Cardiac muscle cell (in vitro differentiated cells and primary cell): Measurements from ENCODE around the gene FAM171A2. TPM values are rescaled to one million over a fixed set of nuclear protein-coding genes. Genes with fewer than 3 reads are reported as not detected.

Experiments used
- DNase-seq, 2 donors: peaks; one replicate each; pipeline versions ENCODE4 v3.0.0 to v3.0.0-alpha.2; 2010 to 2017; ENCODE audit warnings: low read depth in 1 of 2, low spot score in 1 of 2
- H3K27ac ChIP-seq: fragments of 200-600 bp; sonication (generic); 2 replicates; pipeline ENCODE4 v1.5.1; 2016
- H3K27me3 ChIP-seq: fragments of 200-600 bp; sonication (generic); 2 replicates; pipeline ENCODE4 v1.6.0; 2016; ENCODE audit warnings: control low read depth
- H3K36me3 ChIP-seq: fragments of 200-600 bp; sonication (generic); 2 replicates; pipeline ENCODE4 v1.5.1; 2016; ENCODE audit warnings: control low read depth
- H3K4me1 ChIP-seq: fragments of 200-600 bp; sonication (generic); 2 replicates; pipeline ENCODE4 v1.8.1; 2017; ENCODE audit warnings: low read depth, mild to moderate bottlenecking, mixed run types
- H3K4me3 ChIP-seq: fragments of 200-600 bp; sonication (generic); 2 replicates; pipeline ENCODE4 v1.5.1; 2016; ENCODE audit warnings: mild to moderate bottlenecking
- H3K9me3 ChIP-seq: fragments of 200-600 bp; sonication (generic); 2 replicates; pipeline ENCODE4 v1.5.1; 2017; ENCODE audit warnings: low read depth, mild to moderate bottlenecking, control low read depth
- CTCF ChIP-seq: IDR thresholded peaks from 2 replicates; pipeline ENCODE4 v1.5.1; 2012; ENCODE audit warnings: low read depth, mild to moderate bottlenecking, low read length
- polyA plus RNA-seq: library from polyadenylated mRNA; unstranded; fragments of >200 nt; fragmentation: Nextera tagmentation; extraction: Ambion mirVana; gene quantifications from 2 replicates; pipeline ENCODE4 v1.2.1, GENCODE V29; 2016
- total RNA-seq: library from RNA; depleted of rRNA; stranded (reverse); fragments of >200 nt; gene quantifications from 2 replicates; pipeline ENCODE4 v1.2.3, GENCODE V29; 2016

Gene FAM171A2
- total and polyA plus RNA-seq, 2 experiments from 2014 or later = 38.6 to 49.5 TPM

GRCh38 chr17:44326861-44327444, 36.7 kb downstream of the FAM171A2 start:
- TF ChIP-seq CTCF = no peak

GRCh38 chr17:44324571-44325275, 38.9 kb downstream of the FAM171A2 start, which contains the start of gene SLC25A39:
SLC25A39 (minus strand) TSS chr17:44324823; CDS start chr17:44323562, 1,261 bp downstream.
- Histone ChIP-seq H3K4me3 (peak within 1 kb of the TSS; percentile 53), H3K36me3 (peaks cover 2% of the 10 kb centered on the region), H3K9me3 (no peaks in the 10 kb centered on the region), H3K27ac (peak within 1 kb of the TSS; percentile 16), H3K27me3 (no peaks in the 10 kb centered on the region), H3K4me1 (no peaks in the 10 kb centered on the region)
- no peak for TF ChIP-seq CTCF
- DNase-seq = peak; percentile 97

More at GRCh38 chr17:44326861-44327444, 36.7 kb downstream of the FAM171A2 start:
- H3K4me1 ChIP-seq = no peaks in the 10 kb centered on the region
- DNase-seq = peak; percentile 97 to 99
- no peaks in the 10 kb centered on the region for H3K27me3 ChIP-seq
- no peaks in the 10 kb centered on the region for H3K36me3 ChIP-seq
- H3K9me3 ChIP-seq = no peaks in the 10 kb centered on the region
- no peak overlapping the region for H3K4me3 ChIP-seq
- no peak overlapping the region for H3K27ac ChIP-seq

GRCh38 chr17:44324092-44324570, 39.5 kb downstream of the FAM171A2 start:
- peak in 1 of 2 donors; percentile 44 for DNase-seq
- Histone ChIP-seq H3K36me3 (peaks cover 6% of the 10 kb centered on the region), H3K4me1 (no peaks in the 10 kb centered on the region), H3K27ac (no peak overlapping the region), H3K4me3 (peak overlapping the region; percentile 53), H3K9me3 (no peaks in the 10 kb centered on the region), H3K27me3 (no peaks in the 10 kb centered on the region)
- no peak for TF ChIP-seq CTCF

GRCh38 chr17:44323359-44324091, 40.1 kb downstream of the FAM171A2 start:
- TF ChIP-seq CTCF = no peak
- Histone ChIP-seq H3K4me3 (peak overlapping the region; percentile 53), H3K9me3 (no peaks in the 10 kb centered on the region), H3K27me3 (no peaks in the 10 kb centered on the region), H3K27ac (no peak overlapping the region), H3K36me3 (peaks cover 6% of the 10 kb centered on the region), H3K4me1 (no peaks in the 10 kb centered on the region)
- DNase-seq = no peak

- Histone ChIP-seq H3K4me1 (no peaks in the 10 kb centered on the region), H3K27ac (no peak overlapping the region), H3K4me3 (no peak overlapping the region), H3K9me3 (no peaks in the 10 kb centered on the region), H3K27me3 (no peaks in the 10 kb centered on the region), H3K36me3 (peaks cover 6% of the 10 kb centered on the region)
- no peak for TF ChIP-seq CTCF
- no peak for DNase-seq
These were observed 41.3 kb downstream of the FAM171A2 start for GRCh38 chr17:44322236-44322895.
